DMS79 (cell line): Measurements from ENCODE around the gene ZNF629.

Experiments used
- DNase-seq: peaks from one replicate; lab custom pipeline; 2025; lab: John Stamatoyannopoulos, UW

ZNF629 gene

GRCh38 chr16:30748634-30749445 is 38.2 kb downstream of the ZNF629 start:
- no peak for DNase-seq

DNA sequence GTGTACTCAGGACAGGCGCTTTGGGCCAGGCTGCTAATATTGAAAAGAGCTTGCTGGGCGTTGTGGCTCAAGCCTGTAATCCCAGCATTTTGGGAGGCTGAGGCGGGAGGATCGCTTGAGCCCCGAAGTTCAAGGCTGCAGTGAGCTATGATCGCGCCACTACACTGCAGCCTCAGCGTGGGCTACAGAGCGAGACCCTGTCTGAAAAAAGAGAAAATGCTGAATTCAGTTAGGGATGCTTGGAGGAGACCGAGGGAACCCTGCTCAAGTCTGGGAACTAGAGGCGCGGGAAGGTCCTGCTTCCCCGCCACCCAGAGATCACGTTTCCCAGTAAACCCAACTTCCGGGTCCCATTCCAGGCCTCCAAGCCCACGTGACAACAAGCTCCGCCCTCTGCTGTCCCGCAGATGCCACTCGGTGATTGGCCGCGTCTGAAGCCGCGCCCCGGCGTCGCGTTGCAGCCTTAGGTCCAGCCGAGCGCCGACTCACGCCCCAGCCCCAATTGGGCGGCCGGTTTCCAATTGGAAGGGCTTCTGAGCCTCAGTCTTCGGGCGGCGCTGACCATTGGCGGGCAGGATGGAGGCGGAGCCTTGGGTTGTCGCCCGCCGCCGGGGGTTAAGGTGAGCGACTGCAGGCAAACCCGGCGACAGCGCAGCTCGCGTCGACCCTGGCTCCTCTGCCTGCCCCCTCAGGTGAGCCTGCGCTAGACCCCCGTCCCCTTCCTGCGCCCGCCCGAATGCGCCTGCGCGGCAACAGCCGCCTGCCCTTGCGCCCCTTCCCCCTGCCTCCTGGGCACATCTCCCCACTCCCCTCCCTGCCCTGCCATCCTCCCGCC is 39.0 kb downstream of the ZNF629 start, which contains the start of gene PHKG2:
Gene PHKG2 (plus strand): TSS at position 627 of the 835 bp plus-strand sequence. CDS start 396 bp downstream, outside the sequence.
- peak; percentile 98 for DNase-seq

DNA sequence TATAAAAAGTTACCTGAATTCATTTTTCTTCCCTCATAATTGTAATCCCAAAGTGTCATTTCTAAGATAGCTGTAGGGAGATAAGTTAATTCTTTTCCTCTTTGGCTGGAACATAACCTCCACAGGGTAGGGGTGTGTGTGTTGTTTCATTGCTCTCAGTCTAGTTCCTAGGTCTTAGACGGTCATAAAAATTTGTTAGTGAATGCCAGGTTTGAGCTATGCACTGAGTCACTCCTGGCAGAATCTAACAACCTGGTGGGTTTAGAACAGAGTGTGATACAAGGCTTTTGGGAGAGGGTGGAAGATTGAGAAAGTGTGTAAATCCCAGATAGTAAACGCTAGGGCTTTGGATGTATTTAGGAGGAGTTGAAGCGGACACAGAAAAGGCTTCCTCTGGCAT is 39.7 kb downstream of the ZNF629 start:
- no peak for DNase-seq

DNA sequence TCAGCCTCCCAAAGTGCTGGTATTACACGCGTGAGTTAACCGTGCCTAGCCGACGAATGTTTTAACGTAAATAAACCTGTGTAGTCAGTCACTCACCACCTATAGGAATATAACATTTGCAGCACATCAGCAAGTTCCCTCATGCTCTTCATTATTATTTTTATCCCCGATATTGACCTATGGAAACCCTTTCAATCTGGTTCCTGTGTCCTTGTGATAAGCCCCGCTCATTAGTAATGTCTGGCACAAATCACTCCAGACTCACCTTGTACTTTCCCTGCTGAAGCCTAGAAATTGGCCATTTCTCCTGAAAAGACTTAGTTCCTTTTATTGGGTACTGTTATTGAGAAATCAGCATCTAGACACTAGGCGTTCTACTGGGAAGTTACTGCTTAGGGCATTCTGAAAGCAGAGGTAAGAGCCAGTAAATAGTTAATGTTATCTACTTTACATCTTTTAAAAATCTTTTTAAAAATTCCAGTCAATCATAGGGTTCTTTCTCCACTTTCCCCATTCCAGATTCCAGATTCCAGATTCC is 40.3 kb downstream of the ZNF629 start:
- no peak for DNase-seq

GRCh38 chr16:30745082-30745481 is 41.9 kb downstream of the ZNF629 start:
- no peak for DNase-seq

- DNase-seq, result no peak
Measured at GRCh38 chr16:30744183-30744582, 42.8 kb downstream of the ZNF629 start.

DNA sequence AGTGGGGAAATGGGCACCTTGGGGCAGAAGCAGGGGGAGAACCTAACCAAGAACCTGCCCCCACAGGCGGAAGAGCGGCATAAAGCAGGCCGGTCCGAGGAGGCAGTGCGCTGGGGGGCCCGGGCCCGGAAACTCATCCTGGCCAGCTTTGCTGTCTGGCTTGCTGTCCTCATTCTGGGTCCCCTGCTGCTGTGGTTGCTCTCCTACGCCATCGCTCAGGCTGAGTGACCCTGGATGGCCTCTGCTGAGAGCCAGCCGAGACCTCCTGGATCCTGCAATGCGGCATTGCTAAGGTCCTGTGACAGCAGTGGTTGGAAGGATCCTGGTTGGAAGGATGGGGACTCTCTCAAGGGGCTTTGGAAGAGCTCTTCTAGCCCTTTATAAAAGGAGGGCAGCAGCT is 43.3 kb downstream of the ZNF629 start:
- no peak for DNase-seq

DNA sequence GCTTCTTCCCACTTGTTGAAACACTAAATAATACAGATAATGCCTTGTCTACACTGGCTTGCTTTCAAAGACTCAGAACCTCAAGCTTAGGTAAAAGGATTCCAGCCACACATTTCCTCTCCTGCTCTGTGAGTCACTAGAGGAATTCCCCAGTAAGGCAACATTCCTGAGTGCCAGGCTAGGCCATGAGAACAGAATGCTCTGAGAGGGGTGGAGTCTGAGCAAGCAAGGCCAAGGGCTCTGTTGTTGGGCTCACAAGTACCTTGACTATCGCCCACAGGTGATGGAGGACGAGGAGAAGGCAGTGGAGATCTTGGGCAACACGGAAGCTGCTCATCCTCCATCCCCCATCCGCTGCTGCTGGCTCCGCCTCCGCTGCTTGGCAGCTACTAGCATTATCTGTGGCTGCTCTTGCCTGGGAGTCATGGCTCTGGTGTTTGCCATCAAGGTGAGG is 45.5 kb downstream of the ZNF629 start:
- DNase-seq, result no peak

- DNase-seq, result peak; percentile 92
Measured at GRCh38 chr16:30740364-30741251, 46.4 kb downstream of the ZNF629 start.

- DNase-seq, result no peak
Measured at GRCh38 chr16:30738984-30739951, 47.7 kb downstream of the ZNF629 start.

DNA sequence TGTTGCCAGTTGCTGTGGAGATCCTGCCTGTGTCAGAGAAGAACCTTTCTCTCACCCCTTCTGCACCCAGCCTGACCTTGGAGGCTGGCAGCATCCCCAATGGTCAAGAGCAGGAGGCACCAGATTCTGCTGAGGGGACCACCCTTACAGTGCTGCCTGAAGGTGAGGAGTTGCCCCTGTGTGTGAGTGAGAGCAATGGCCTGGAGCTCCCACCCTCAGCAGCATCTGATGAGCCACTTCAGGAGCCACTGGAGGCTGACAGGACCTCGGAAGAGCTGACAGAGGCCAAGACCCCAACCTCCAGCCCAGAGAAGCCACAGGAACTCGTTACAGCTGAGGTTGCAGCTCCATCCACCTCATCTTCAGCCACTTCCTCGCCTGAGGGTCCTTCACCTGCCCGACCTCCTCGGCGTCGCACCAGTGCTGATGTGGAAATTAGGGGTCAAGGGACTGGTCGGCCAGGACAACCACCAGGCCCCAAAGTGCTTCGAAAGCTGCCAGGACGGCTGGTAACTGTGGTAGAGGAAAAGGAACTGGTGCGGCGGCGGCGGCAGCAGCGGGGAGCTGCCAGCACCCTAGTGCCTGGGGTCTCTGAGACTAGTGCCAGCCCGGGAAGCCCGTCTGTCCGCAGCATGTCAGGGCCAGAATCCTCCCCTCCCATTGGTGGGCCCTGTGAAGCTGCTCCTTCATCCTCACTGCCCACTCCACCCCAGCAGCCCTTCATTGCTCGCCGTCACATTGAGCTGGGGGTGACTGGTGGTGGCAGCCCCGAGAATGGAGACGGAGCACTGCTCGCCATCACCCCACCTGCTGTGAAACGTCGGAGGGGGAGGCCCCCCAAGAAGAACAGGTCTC is 49.0 kb downstream of the ZNF629 start:
- DNase-seq, result no peak

DNA sequence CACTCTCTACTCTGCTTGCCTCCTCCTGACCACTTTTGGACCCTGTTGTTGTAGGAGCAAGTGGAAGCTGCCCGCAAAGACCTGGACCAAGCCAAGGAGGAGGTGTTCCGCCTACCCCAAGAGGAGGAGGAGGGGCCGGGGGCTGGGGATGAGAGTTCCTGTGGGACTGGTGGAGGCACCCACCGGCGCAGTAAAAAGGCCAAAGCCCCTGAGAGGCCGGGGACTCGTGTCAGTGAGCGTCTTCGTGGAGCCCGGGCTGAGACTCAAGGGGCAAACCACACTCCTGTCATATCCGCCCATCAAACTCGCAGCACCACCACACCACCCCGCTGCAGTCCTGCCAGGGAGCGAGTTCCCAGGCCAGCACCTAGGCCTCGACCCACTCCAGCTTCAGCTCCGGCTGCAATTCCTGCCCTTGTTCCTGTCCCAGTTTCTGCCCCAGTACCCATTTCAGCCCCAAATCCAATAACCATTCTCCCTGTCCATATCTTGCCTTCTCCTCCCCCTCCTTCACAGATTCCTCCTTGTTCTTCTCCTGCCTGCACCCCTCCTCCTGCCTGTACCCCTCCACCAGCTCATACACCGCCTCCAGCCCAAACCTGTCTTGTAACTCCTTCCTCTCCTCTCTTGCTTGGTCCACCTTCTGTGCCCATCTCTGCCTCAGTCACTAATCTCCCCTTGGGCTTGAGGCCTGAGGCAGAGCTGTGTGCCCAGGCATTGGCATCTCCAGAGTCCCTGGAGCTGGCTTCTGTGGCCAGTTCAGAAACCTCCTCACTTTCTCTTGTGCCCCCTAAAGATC is 49.8 kb downstream of the ZNF629 start:
- no peak for DNase-seq

- DNase-seq, result no peak
Measured at GRCh38 chr16:30731411-30731810, 55.6 kb downstream of the ZNF629 start.

DNA sequence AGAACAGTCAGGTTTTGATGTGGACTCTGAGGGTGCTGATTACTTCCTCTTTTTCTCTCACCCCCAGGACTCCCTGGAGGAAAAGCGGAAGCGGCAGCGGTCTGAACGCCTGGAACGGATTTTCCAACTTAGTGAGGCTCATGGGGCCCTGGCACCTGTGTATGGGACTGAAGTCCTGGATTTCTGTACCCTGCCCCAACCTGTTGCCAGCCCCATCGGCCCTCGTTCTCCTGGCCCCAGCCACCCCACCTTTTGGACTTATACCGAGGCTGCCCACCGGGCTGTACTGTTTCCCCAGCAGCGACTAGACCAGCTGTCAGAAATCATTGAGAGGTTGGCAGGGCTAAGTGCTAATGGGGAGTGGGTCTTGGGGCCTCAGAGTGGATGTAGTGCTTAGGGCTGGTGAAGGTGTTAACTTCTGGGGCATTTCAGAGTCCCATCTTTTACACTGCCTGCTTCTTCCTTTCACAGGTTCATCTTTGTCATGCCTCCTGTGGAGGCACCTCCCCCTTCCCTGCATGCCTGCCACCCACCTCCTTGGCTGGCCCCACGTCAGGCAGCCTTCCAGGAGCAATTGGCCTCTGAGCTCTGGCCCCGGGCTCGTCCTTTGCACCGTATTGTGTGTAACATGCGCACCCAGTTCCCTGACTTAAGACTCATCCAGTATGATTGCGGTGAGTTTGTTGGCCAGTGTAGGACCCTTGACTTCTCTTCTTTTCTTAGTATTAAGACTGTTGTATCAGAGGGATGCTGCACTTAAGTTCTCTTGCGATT is 57.9 kb downstream of the ZNF629 start:
- no peak for DNase-seq
